ENCODE results near the gene PGPEP1. TPM values are rescaled to one million over a fixed set of nuclear protein-coding genes. Genes with fewer than 3 reads are reported as not detected.

The PGPEP1 gene
- polyA plus RNA-seq, 1 donor from 2014 or later = 5.9 TPM

- TF ChIP-seq MXI1 (conservative IDR thresholded peaks at IDR 0.05; ENCODE audit: poor library complexity, severe bottlenecking) = no peak
Observed at GRCh38 chr19:18310966-18311365, 29.4 kb upstream of the PGPEP1 start (continued).

GRCh38 chr19:18311502-18312091 lies 28.8 kb upstream of the PGPEP1 start:
- H3F3A ChIP-seq (ENCODE audit: insufficient read depth, low read length, poor library complexity, severe bottlenecking) = no peaks in the 10 kb centered on the region
- no peaks in the 10 kb centered on the region for H3K9me3 ChIP-seq (ENCODE audit: low read length)
- no peaks in the 10 kb centered on the region for H3K36me3 ChIP-seq (ENCODE audit: insufficient read depth, low read length)
- no peak overlapping the region for H3K9ac ChIP-seq (ENCODE audit: low read length)
- no peak overlapping the region for H3K27ac ChIP-seq (ENCODE audit: low read length)
- H3K4me3 ChIP-seq (ENCODE audit: low read length) = no peak overlapping the region
- H3K27me3 ChIP-seq (ENCODE audit: insufficient read depth, low read depth, low read length) = no peaks in the 10 kb centered on the region
- no peak for TF ChIP-seq SMC3 (conservative IDR thresholded peaks at IDR 0.05; ENCODE audit: poor library complexity)
- no peak for TF ChIP-seq CTCF (IDR thresholded peaks at IDR 0.05; ENCODE audit: poor library complexity, severe bottlenecking)
- TF ChIP-seq POLR2AphosphoS5 (IDR thresholded peaks at IDR 0.05) = no peak
- no peak for TF ChIP-seq EP300 (conservative IDR thresholded peaks at IDR 0.05; ENCODE audit: poor library complexity, severe bottlenecking)
- TF ChIP-seq REST (IDR thresholded peaks at IDR 0.05; ENCODE audit: borderline replicate concordance) = no peak
- no peak for TF ChIP-seq RAD21 (conservative IDR thresholded peaks at IDR 0.05)
- no peak for TF ChIP-seq MXI1 (conservative IDR thresholded peaks at IDR 0.05; ENCODE audit: poor library complexity, severe bottlenecking)
- H3K9me2 ChIP-seq (ENCODE audit: insufficient read depth, low read length) = no peaks in the 10 kb centered on the region
- H2AFZ ChIP-seq (ENCODE audit: low read depth, low read length) = no peak overlapping the region
- H3K79me2 ChIP-seq (replicated peaks; ENCODE audit: insufficient read depth, low read length) = no peaks in the 10 kb centered on the region
- no peak overlapping the region for H3K4me2 ChIP-seq (ENCODE audit: low read length)
- no peaks in the 10 kb centered on the region for H4K20me1 ChIP-seq (ENCODE audit: insufficient read depth)

- Histone ChIP-seq H3K27ac (ENCODE audit: low read length) (no peak overlapping the region), H2AFZ (ENCODE audit: low read depth, low read length) (no peak overlapping the region), H3K79me2 (replicated peaks; ENCODE audit: insufficient read depth, low read length) (no peaks in the 10 kb centered on the region), H3K4me3 (ENCODE audit: low read length) (no peak overlapping the region), H3K9ac (ENCODE audit: low read length) (no peak overlapping the region), H3K27me3 (ENCODE audit: insufficient read depth, low read depth, low read length) (no peaks in the 10 kb centered on the region), H3F3A (ENCODE audit: insufficient read depth, low read length, poor library complexity, severe bottlenecking) (no peaks in the 10 kb centered on the region), H3K36me3 (ENCODE audit: insufficient read depth, low read length) (no peaks in the 10 kb centered on the region), H3K9me2 (ENCODE audit: insufficient read depth, low read length) (no peaks in the 10 kb centered on the region), H3K9me3 (ENCODE audit: low read length) (no peaks in the 10 kb centered on the region), H4K20me1 (ENCODE audit: insufficient read depth) (no peaks in the 10 kb centered on the region), H3K4me2 (ENCODE audit: low read length) (no peak overlapping the region)
- TF ChIP-seq REST (IDR thresholded peaks at IDR 0.05; ENCODE audit: borderline replicate concordance) (no peak), EP300 (conservative IDR thresholded peaks at IDR 0.05; ENCODE audit: poor library complexity, severe bottlenecking) (no peak), POLR2AphosphoS5 (IDR thresholded peaks at IDR 0.05) (no peak), SMC3 (conservative IDR thresholded peaks at IDR 0.05; ENCODE audit: poor library complexity) (no peak), EZH2 (IDR thresholded peaks at IDR 0.05; ENCODE audit: borderline replicate concordance, insufficient read depth, low read length, poor library complexity, severe bottlenecking) (no peak), CTCF (IDR thresholded peaks at IDR 0.05; ENCODE audit: poor library complexity, severe bottlenecking) (no peak), RAD21 (conservative IDR thresholded peaks at IDR 0.05) (no peak), TAF1 (IDR thresholded peaks at IDR 0.05; ENCODE audit: low read depth) (no peak), MXI1 (conservative IDR thresholded peaks at IDR 0.05; ENCODE audit: poor library complexity, severe bottlenecking) (no peak)
Observed at GRCh38 chr19:18312092-18312534, 28.3 kb upstream of the PGPEP1 start.

Data from neural cell (in vitro differentiated cells).